ENCODE measurements around the gene FUT4.

GRCh38 chr11:94494126-94494680 lies 49.5 kb upstream of the FUT4 start:
- no peak for TF ChIP-seq CTCF (IDR thresholded peaks at IDR 0.05)
- no peak for TF ChIP-seq EP300 (IDR thresholded peaks at IDR 0.05; ENCODE audit: low read depth)
- no peak for TF ChIP-seq POLR2A (IDR thresholded peaks at IDR 0.05)

Measured in transverse colon (tissue), 3 donors.